GM12801 (cell line): ENCODE results near the gene SMIM36.

Experiments
- TF ChIP-seq, protein P1 (sequence below): IDR thresholded peaks from one replicate; pipeline ENCODE4 v1.5.1; 2011; ENCODE audit warnings: control low read depth; ENCODE audit not compliant: insufficient read length; ENCODE audit errors: extremely low read depth

Gene SMIM36

DNA sequence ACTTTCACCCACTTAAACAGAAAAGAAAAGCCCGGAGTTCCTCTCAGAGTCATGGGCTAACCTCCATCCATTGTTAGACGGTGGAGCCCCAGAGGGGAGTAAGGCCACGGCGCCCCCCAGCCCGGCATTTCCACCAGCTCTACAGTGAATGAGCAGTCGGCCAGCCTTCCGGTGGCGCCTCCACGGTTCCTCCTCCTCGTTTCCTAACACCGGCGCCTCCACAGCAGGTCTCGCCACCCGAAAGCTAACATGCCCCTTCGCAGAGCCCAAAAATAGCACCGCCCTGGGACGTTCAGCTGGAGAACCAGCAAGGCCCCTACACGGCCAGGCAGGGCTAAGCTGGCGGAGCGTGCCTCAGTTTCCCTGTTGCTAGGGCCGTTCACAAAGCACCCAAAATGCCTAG lies 90.5 kb downstream of the SMIM36 start:
- TF ChIP-seq, protein P1, sequence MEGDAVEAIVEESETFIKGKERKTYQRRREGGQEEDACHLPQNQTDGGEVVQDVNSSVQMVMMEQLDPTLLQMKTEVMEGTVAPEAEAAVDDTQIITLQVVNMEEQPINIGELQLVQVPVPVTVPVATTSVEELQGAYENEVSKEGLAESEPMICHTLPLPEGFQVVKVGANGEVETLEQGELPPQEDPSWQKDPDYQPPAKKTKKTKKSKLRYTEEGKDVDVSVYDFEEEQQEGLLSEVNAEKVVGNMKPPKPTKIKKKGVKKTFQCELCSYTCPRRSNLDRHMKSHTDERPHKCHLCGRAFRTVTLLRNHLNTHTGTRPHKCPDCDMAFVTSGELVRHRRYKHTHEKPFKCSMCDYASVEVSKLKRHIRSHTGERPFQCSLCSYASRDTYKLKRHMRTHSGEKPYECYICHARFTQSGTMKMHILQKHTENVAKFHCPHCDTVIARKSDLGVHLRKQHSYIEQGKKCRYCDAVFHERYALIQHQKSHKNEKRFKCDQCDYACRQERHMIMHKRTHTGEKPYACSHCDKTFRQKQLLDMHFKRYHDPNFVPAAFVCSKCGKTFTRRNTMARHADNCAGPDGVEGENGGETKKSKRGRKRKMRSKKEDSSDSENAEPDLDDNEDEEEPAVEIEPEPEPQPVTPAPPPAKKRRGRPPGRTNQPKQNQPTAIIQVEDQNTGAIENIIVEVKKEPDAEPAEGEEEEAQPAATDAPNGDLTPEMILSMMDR = no peak

- TF ChIP-seq, protein P1 = no peak
These were observed 91.0 kb downstream of the SMIM36 start for GRCh38 chr17:55420067-55420775.

- TF ChIP-seq, protein P1 = no peak
These were observed 92.6 kb downstream of the SMIM36 start for GRCh38 chr17:55418369-55419268.

- TF ChIP-seq, protein P1 = no peak
These were observed 93.6 kb downstream of the SMIM36 start for GRCh38 chr17:55417411-55418268.

GRCh38 chr17:55416470-55417052 lies 94.7 kb downstream of the SMIM36 start:
- TF ChIP-seq, protein P1 = no peak

DNA sequence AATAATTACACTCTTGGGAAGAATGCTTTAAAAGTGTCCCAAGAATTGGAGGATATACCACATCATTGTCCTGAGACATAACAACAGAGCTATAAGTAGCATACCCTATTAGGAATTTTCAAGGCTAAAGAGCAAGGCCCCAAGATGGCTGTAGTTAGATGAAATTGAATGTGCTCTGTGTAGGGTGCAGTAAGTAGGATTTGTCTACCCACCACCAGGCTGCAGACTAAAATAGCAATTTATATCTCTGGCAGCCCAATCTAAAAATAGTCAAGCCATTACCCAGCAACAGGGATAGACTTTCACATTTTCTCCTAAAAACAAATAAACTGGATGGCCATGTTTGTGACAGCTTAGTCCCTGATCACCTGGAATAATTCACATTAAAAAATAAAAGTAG lies 95.3 kb downstream of the SMIM36 start:
- TF ChIP-seq, protein P1 = no peak

GRCh38 chr17:55414983-55415382 lies 96.3 kb downstream of the SMIM36 start:
- TF ChIP-seq, protein P1 = no peak
